H1 (cell line): ENCODE measurements around the gene CAB39L. TPM values are rescaled to one million over a fixed set of nuclear protein-coding genes. Genes with fewer than 3 reads are reported as not detected.

Source experiments
- CTCF ChIA-PET: fragments of 300-600 bp; sonication (Branson Sonifier 250); formaldehyde crosslinking; loops from one replicate; lab custom pipeline; 2021; ENCODE audit not compliant: partially characterized antibody; lab: Charles Lee
- POLR2A ChIA-PET: fragments of 300-600 bp; sonication (Branson Sonifier 250); formaldehyde crosslinking; loops from one replicate; lab custom pipeline; 2021; ENCODE audit warnings: inconsistent platforms; ENCODE audit not compliant: partially characterized antibody; lab: Charles Lee
- DNase-seq, 2 experiments: peaks; one replicate each; pipeline versions ENCODE4 v3.0.0 to v3.0.0-alpha.2; 2010 to 2022; ENCODE audit warnings: low spot score in 2 of 2, low read depth in 1 of 2, mixed read lengths in 1 of 2
- FAIRE-seq: peaks from 2 replicates; lab custom pipeline; 2011; peaks lifted over from hg19 to GRCh38; lab: Jason Lieb, UNC
- H2AFZ ChIP-seq: 2 replicates; pipeline ENCODE4 v1.8.1; 2012; ENCODE audit warnings: low read length, inconsistent platforms
- H2AK5ac ChIP-seq: 2 replicates; pipeline ENCODE4 v1.6.1; 2013; ENCODE audit warnings: low read depth, low read length
- H2BK120ac ChIP-seq: replicated peaks from 2 replicates; pipeline ENCODE3; 2013; ENCODE audit warnings: low read depth, low read length, inconsistent platforms
- H2BK12ac ChIP-seq: 2 replicates; pipeline ENCODE4 v1.6.1; 2013; ENCODE audit warnings: low read depth, low read length
- H2BK15ac ChIP-seq: 2 replicates; pipeline ENCODE4 v1.6.1; 2013; ENCODE audit warnings: low read length
- H2BK20ac ChIP-seq: 2 replicates; pipeline ENCODE4 v1.6.1; 2013; ENCODE audit warnings: low read length
- H2BK5ac ChIP-seq: 2 replicates; pipeline ENCODE4 v1.6.1; 2013; ENCODE audit warnings: low read depth, low read length
- H3K14ac ChIP-seq: 2 replicates; pipeline ENCODE4 v1.6.1; 2013; ENCODE audit warnings: inconsistent platforms; ENCODE audit not compliant: insufficient read length
- H3K18ac ChIP-seq: 2 replicates; pipeline ENCODE4 v1.6.1; 2013; ENCODE audit warnings: low read length; ENCODE audit errors: extremely low read depth
- H3K23ac ChIP-seq: 2 replicates; pipeline ENCODE4 v1.6.1; 2013; ENCODE audit warnings: inconsistent platforms; ENCODE audit not compliant: insufficient read length
- H3K23me2 ChIP-seq: 2 replicates; pipeline ENCODE4 v1.6.1; 2013; ENCODE audit warnings: low read depth, low read length
- H3K27ac ChIP-seq: 2 replicates; pipeline ENCODE4 v1.6.1; 2011; ENCODE audit warnings: low read depth, low read length, inconsistent platforms
- H3K27me3 ChIP-seq, 4 experiments: replicated peaks in 1 of 4; 1 replicate in 1 of 4; 2 replicates in 3 of 4; pipeline versions ENCODE4 v1.6.1 to v1.8.1; 2011 to 2013; ENCODE audit warnings: low read length in 3 of 4, mild to moderate bottlenecking in 3 of 4, inconsistent platforms in 2 of 4, mixed read lengths in 2 of 4, moderate library complexity in 1 of 4; ENCODE audit not compliant: control insufficient read depth in 3 of 4, insufficient read depth in 3 of 4; ENCODE audit errors: extremely low read depth in 1 of 4
- H3K36me3 ChIP-seq, 4 experiments: 2 replicates each; pipeline versions ENCODE4 v1.6.1 to v1.8.1; 2011 to 2013; ENCODE audit warnings: mild to moderate bottlenecking in 4 of 4, low read length in 3 of 4, moderate library complexity in 2 of 4, control low read depth in 1 of 4, inconsistent platforms in 1 of 4; ENCODE audit not compliant: insufficient read depth in 4 of 4, control insufficient read depth in 2 of 4
- H3K4ac ChIP-seq: replicated peaks from 2 replicates; pipeline ENCODE3; 2013; ENCODE audit warnings: low read length, low read depth, mixed read lengths, inconsistent platforms; ENCODE audit not compliant: insufficient read length
- H3K4me1 ChIP-seq, 4 experiments: replicated peaks in 1 of 4; 1 replicate in 1 of 4; 2 replicates in 3 of 4; pipeline versions ENCODE4 v1.6.1 to v1.8.1; 2011 to 2013; ENCODE audit warnings: low read length in 3 of 4, inconsistent platforms in 2 of 4, mixed read lengths in 1 of 4; ENCODE audit not compliant: insufficient read depth in 4 of 4, control insufficient read depth in 3 of 4
- H3K4me2 ChIP-seq, 2 experiments: 2 replicates each; pipeline versions ENCODE4 v1.6.1 to v1.8.1; 2011 to 2013; ENCODE audit warnings: low read depth in 2 of 2, low read length in 2 of 2, control low read depth in 1 of 2, inconsistent platforms in 1 of 2, mild to moderate bottlenecking in 1 of 2; ENCODE audit not compliant: insufficient read depth in 1 of 2
- H3K4me3 ChIP-seq, 4 experiments: fragments of 200-600, 300-600 bp in 1 of 4; sonication (generic), shearing (Covaris generic), sonication (Bioruptor Twin) in 1 of 4; 2 replicates each; pipeline versions ENCODE4 v1.5.1 to v1.8.1; 2011 to 2016; ENCODE audit warnings: low read length in 4 of 4, low read depth in 3 of 4, control low read depth in 2 of 4, inconsistent platforms in 2 of 4, mild to moderate bottlenecking in 2 of 4, mixed read lengths in 1 of 4, moderate library complexity in 1 of 4; ENCODE audit not compliant: insufficient read depth in 2 of 4; ENCODE audit errors: extremely low read depth in 1 of 4
- H3K56ac ChIP-seq: replicated peaks from 2 replicates; pipeline ENCODE3; 2013; ENCODE audit warnings: low read depth, mild to moderate bottlenecking, mixed read lengths, low read length, inconsistent platforms; ENCODE audit not compliant: insufficient read length
- H3K79me1 ChIP-seq: 2 replicates; pipeline ENCODE4 v1.6.1; 2013; ENCODE audit warnings: low read depth, low read length, control low read depth
- H3K79me2 ChIP-seq, 2 experiments: 2 replicates each; pipeline versions ENCODE4 v1.6.1 to v1.8.1; 2012 to 2013; ENCODE audit warnings: low read length in 2 of 2, mild to moderate bottlenecking in 2 of 2, inconsistent platforms in 1 of 2; ENCODE audit not compliant: insufficient read depth in 2 of 2, control insufficient read depth in 1 of 2
- H3K9ac ChIP-seq, 4 experiments: replicated peaks in 1 of 4; 1 replicate in 1 of 4; 2 replicates in 3 of 4; pipeline versions ENCODE4 v1.6.1 to v1.8.1; 2011 to 2013; ENCODE audit warnings: low read depth in 3 of 4, low read length in 3 of 4, control low read depth in 2 of 4, mild to moderate bottlenecking in 2 of 4, moderate library complexity in 2 of 4, inconsistent platforms in 1 of 4; ENCODE audit errors: extremely low read depth in 1 of 4
- H3K9me3 ChIP-seq, 2 experiments: 2 replicates each; pipeline versions ENCODE4 v1.6.1 to v1.8.1; 2012 to 2013; ENCODE audit warnings: mild to moderate bottlenecking in 2 of 2, moderate library complexity in 2 of 2, control low read depth in 1 of 2, inconsistent platforms in 1 of 2, low read depth in 1 of 2, low read length in 1 of 2, mixed read lengths in 1 of 2; ENCODE audit not compliant: insufficient read depth in 2 of 2
- H4K20me1 ChIP-seq, 2 experiments: replicated peaks in 1 of 2; 2 replicates each; pipeline versions ENCODE3 to v1.8.1; 2011 to 2013; ENCODE audit warnings: inconsistent platforms in 2 of 2, low read length in 2 of 2, mild to moderate bottlenecking in 1 of 2; ENCODE audit not compliant: insufficient read depth in 2 of 2, control insufficient read depth in 1 of 2
- H4K5ac ChIP-seq: 2 replicates; pipeline ENCODE4 v1.6.1; 2013; ENCODE audit warnings: low read length, low read depth, mixed read lengths, inconsistent platforms; ENCODE audit not compliant: insufficient read length
- H4K8ac ChIP-seq: 2 replicates; pipeline ENCODE4 v1.8.0; 2013; ENCODE audit warnings: mild to moderate bottlenecking, moderate library complexity, low read length, inconsistent platforms; ENCODE audit not compliant: insufficient read depth; ENCODE audit errors: extremely low read depth
- H4K91ac ChIP-seq: replicated peaks from 2 replicates; pipeline ENCODE3; 2013; ENCODE audit warnings: low read length, mixed read lengths, inconsistent platforms; ENCODE audit not compliant: insufficient read length
- CHD2 ChIP-seq: IDR thresholded peaks from 2 replicates; pipeline ENCODE4 v1.6.1; 2012; ENCODE audit warnings: low read length, improper control_type of control experiment
- ZNF274 ChIP-seq: IDR thresholded peaks from 2 replicates; pipeline ENCODE4 v1.7.0; 2012; ENCODE audit warnings: low read length, borderline replicate concordance; ENCODE audit errors: extremely low read depth
- WGBS, 2 experiments: shearing (Covaris generic) in 1 of 2; methylation state at CpG; one replicate each; pipeline versions ENCODE4 v1.1.6 to v1.1.7; 2013 to 2015; ENCODE audit warnings: low lambda C conversion rate in 2 of 2, mixed read lengths in 2 of 2, inconsistent platforms in 1 of 2, low coverage in 1 of 2, missing lambda C conversion rate in 1 of 2; ENCODE audit not compliant: insufficient replicate concordance in 2 of 2, insufficient coverage in 1 of 2, insufficient read length in 1 of 2; ENCODE audit errors: extremely low coverage in 1 of 2, missing lambda C conversion rate in 1 of 2; 5-methylcytosine and 5-hydroxymethylcytosine counted together
- polyA plus RNA-seq, 7 experiments: library from polyadenylated mRNA; depleted of rRNA in 3 of 7; stranded (reverse) in 5 of 7; unstranded in 2 of 7; fragments of >200 nt in 5 of 7; fragments of 200-250 nt in 2 of 7; gene quantifications; 1 replicate in 5 of 7; 2 replicates in 1 of 7; 4 replicates in 1 of 7; pipeline versions ENCODE4 v1.2.1 to v1.2.3, GENCODE V29; 2011 to 2013; ENCODE audit warnings: missing spikeins in 2 of 7, mixed read lengths in 2 of 7
- total RNA-seq: library from RNA; stranded (reverse); fragmentation: NEBNext Ultra II Directional; extraction: Animal tissue kit (Norgen Biotek cat#: 25700); gene quantifications from 2 replicates; pipeline ENCODE4 v1.2.1, GENCODE V29; 2021

CAB39L gene
- total and polyA plus RNA-seq, 2 of the 8 experiments (the other 6 are each of a cell fraction or from before 2014, with no cell fraction given) = 2.5 to 4.8 TPM

DNA sequence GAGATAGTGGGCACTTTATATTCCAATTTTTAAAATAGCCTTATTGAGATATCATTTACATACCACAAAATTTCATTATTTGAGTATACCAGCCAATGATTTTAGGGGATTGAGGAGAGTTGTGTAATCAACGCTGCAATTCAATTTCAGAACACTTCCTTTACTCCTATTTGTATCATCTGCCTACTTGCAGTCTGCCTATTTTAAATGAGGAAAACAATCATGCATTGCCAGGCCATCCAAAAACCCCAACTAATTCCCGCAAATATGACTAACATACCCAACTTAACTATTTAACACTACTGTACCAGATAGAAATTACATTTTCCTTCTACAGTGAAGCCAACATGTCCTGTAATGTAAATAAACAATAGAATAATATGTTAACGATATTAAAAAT lies 26.7 kb downstream of the CAB39L start:
- H3K14ac ChIP-seq = no peak overlapping the region
- no peaks in the 10 kb centered on the region for H3K9me3 ChIP-seq
- H3K4me3 ChIP-seq = no peak overlapping the region
- no peak overlapping the region for H3K9ac ChIP-seq
- no peak overlapping the region for H2AK5ac ChIP-seq
- ChIA-PET CTCF (interaction anchor here (1.7 kb wide), 1 partner anchor 10 kb away, joined by 7 read pairs; no protein-coding TSS in a partner anchor), POLR2A (interaction anchor here (1.3 kb wide), 1 partner anchor 27 kb away, joined by 3 read pairs; the partner anchor contains the start of genes CAB39L and SETDB2)
- H2BK15ac ChIP-seq = no peak overlapping the region
- H2BK120ac ChIP-seq = no peak overlapping the region
- H3K27me3 ChIP-seq = peaks cover 2 to 23% (median 13%) of the 10 kb centered on the region in 4 experiments; a peak in 5 of 7 replicates
- no peak for DNase-seq
- no peaks in the 10 kb centered on the region for H3K79me2 ChIP-seq
- H3K4me2 ChIP-seq = no peak overlapping the region
- H3K23ac ChIP-seq = no peak overlapping the region
- no peaks in the 10 kb centered on the region for H3K23me2 ChIP-seq
- no peak overlapping the region for H4K8ac ChIP-seq
- TF ChIP-seq ZNF274 (no peak), CHD2 (no peak)
- FAIRE-seq = no peak
- no peak overlapping the region for H4K5ac ChIP-seq
- no peak overlapping the region for H2BK5ac ChIP-seq
- 89% methylated on average over 3 of the region's 3 CpGs; no CpG with 5 or more reads in 1 of the 2 experiments for WGBS, 2 experiments
- H3K79me1 ChIP-seq = no peaks in the 10 kb centered on the region
- peaks cover 0 to 5% (median 2%) of the 10 kb centered on the region in 4 experiments; a peak in 4 of 7 replicates for H3K4me1 ChIP-seq
- H2BK12ac ChIP-seq = no peak overlapping the region
- H3K4ac ChIP-seq = no peak overlapping the region
- H3K27ac ChIP-seq = no peak overlapping the region
- H3K36me3 ChIP-seq = no peaks in the 10 kb centered on the region
- no peak overlapping the region for H2AFZ ChIP-seq
- H4K91ac ChIP-seq = no peak overlapping the region
- H2BK20ac ChIP-seq = no peak overlapping the region
- no peak overlapping the region for H3K56ac ChIP-seq
- H4K20me1 ChIP-seq = peaks cover 0 to 1% of the 10 kb centered on the region in 2 experiments
- H3K18ac ChIP-seq = no peak overlapping the region
